OCI-LY7 (cell line): ENCODE data around the gene IL26.

Source experiments
- EZH2phosphoT487 ChIP-seq: fragments of 200-600 bp; sonication (generic); IDR thresholded peaks from 2 replicates; pipeline ENCODE4 v1.6.1; 2018; ENCODE audit warnings: low read depth, borderline replicate concordance, mild to moderate bottlenecking, mixed run types, antibody characterized with exemption, low read length, moderate library complexity, mixed read lengths
- TF ChIP-seq, protein P1 (sequence below): fragments of 200-600 bp; sonication (generic); conservative IDR thresholded peaks from 2 replicates; pipeline ENCODE4 v1.5.1; 2014; ENCODE audit warnings: mild to moderate bottlenecking, antibody characterized with exemption, low read length, moderate library complexity, mixed read lengths

DNA sequence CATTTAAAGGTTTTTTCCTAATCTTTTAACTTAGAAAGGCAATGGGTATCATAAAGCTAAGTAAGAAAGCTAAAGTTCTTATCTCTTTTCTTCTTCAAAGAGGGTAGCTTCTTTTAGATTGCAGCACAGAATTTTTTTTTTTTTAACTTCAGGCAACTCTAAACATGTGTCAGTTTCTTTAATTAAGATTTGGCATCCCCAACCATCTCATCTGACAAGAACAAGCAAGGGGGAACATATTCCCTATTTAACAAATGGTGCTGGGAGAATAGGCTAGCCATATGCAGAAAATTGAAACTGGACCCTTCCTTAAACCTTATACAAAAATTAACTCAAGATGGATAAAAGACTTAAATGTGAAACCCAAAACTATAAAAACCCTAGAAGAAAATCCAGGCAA is 51.8 kb downstream of the IL26 start:
- TF ChIP-seq, protein P1, sequence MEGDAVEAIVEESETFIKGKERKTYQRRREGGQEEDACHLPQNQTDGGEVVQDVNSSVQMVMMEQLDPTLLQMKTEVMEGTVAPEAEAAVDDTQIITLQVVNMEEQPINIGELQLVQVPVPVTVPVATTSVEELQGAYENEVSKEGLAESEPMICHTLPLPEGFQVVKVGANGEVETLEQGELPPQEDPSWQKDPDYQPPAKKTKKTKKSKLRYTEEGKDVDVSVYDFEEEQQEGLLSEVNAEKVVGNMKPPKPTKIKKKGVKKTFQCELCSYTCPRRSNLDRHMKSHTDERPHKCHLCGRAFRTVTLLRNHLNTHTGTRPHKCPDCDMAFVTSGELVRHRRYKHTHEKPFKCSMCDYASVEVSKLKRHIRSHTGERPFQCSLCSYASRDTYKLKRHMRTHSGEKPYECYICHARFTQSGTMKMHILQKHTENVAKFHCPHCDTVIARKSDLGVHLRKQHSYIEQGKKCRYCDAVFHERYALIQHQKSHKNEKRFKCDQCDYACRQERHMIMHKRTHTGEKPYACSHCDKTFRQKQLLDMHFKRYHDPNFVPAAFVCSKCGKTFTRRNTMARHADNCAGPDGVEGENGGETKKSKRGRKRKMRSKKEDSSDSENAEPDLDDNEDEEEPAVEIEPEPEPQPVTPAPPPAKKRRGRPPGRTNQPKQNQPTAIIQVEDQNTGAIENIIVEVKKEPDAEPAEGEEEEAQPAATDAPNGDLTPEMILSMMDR = no peak
- no peak for TF ChIP-seq EZH2phosphoT487
